ENCODE measurements around the gene TNFRSF12A.
"Not testable (repeated sequence)": the region's sequence is repeated elsewhere in the genome, so short reads cannot be mapped to it uniquely, and the experiment has no call there.

Gene TNFRSF12A

GRCh38 chr16:3060339-3061127, 40.4 kb downstream of the TNFRSF12A start:
- in situ Hi-C loops (cut with HindIII; ENCODE audit: low sequenced_read_pairs) = no loop called here

GRCh38 chr16:3062553-3062952, 42.4 kb downstream of the TNFRSF12A start:
- in situ Hi-C loops (cut with HindIII; ENCODE audit: low sequenced_read_pairs) = no loop called here

GRCh38 chr16:3063625-3064386, 43.6 kb downstream of the TNFRSF12A start:
- in situ Hi-C loops (cut with HindIII; ENCODE audit: low sequenced_read_pairs) = no loop called here

GRCh38 chr16:3065069-3065741, 45.0 kb downstream of the TNFRSF12A start, which contains the start of gene IL32:
Gene IL32, plus strand, starts transcription at chr16:3065640. Its CDS starts 172 bp downstream, at chr16:3065812.
- in situ Hi-C loops (cut with HindIII; ENCODE audit: low sequenced_read_pairs) = no loop called here

- in situ Hi-C loops (cut with HindIII; ENCODE audit: low sequenced_read_pairs) = no loop called here
Observed at GRCh38 chr16:3065742-3066439, 45.7 kb downstream of the TNFRSF12A start.

- in situ Hi-C loops (cut with HindIII; ENCODE audit: low sequenced_read_pairs) = no loop called here
Observed at GRCh38 chr16:3066440-3066748, 46.2 kb downstream of the TNFRSF12A start.

GRCh38 chr16:3068487-3068886, 48.3 kb downstream of the TNFRSF12A start:
- in situ Hi-C loops (cut with HindIII; ENCODE audit: low sequenced_read_pairs) = no loop called here

DNA sequence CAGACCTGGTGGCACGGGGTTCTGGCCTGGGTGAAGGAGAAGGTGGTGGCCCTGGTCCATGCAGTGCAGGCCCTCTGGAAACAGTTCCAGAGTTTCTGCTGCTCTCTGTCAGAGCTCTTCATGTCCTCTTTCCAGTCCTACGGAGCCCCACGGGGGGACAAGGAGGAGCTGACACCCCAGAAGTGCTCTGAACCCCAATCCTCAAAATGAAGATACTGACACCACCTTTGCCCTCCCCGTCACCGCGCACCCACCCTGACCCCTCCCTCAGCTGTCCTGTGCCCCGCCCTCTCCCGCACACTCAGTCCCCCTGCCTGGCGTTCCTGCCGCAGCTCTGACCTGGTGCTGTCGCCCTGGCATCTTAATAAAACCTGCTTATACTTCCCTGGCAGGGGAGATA, 49.0 kb downstream of the TNFRSF12A start:
- in situ Hi-C loops (cut with HindIII; ENCODE audit: low sequenced_read_pairs) = not testable (repeated sequence)

- in situ Hi-C loops (cut with HindIII; ENCODE audit: low sequenced_read_pairs) = no loop called here
Observed at GRCh38 chr16:3070608-3071111, 50.5 kb downstream of the TNFRSF12A start.

- in situ Hi-C loops (cut with HindIII; ENCODE audit: low sequenced_read_pairs) = no loop called here
Observed at GRCh38 chr16:3071655-3072054, 51.5 kb downstream of the TNFRSF12A start.

Data from DLD1 (cell line).